GM18519 (cell line): ENCODE data around the gene DEFB108B.
"Not testable (repeated sequence)": the region's sequence is repeated elsewhere in the genome, so short reads cannot be mapped to it uniquely, and the experiment has no call there.

Experiments
- ATAC-seq: cut with Tn5 transposase; IDR thresholded peaks from one replicate; pipeline ENCODE4 v1.9.1; 2021; ENCODE audit warnings: mild to moderate bottlenecking, moderate library complexity; ENCODE audit not compliant: unreplicated experiment, low FRiP score

Gene DEFB108B

GRCh38 chr11:71832811-71833210 lies at the start of gene DEFB108B:
Gene DEFB108B, plus strand, starts transcription at chr11:71833200. Its CDS starts 0 bp downstream, at chr11:71833200.
- ATAC-seq, result not testable (repeated sequence)

GRCh38 chr11:71786114-71786847 lies 46.7 kb upstream of the DEFB108B start:
- ATAC-seq, result not testable (repeated sequence)

DNA sequence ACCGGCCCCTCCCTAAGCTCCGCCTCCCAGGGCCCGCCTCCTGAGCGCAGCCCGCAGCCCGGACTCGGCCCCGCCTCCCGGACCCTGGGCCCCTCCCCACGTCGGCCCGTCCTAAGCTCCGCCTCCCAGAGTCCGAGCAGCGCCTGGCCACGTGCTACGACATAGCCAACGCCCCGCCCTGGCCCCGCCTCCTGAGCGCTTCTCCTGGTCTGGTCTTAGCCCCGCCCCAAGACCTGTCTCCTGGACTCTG lies 46.2 kb upstream of the DEFB108B start:
- peak; percentile 67 for ATAC-seq

- peak; percentile 39 for ATAC-seq
Measured at GRCh38 chr11:71787098-71787823, 45.7 kb upstream of the DEFB108B start.

- not testable (repeated sequence) for ATAC-seq
Measured at GRCh38 chr11:71787824-71788454, 45.1 kb upstream of the DEFB108B start.

DNA sequence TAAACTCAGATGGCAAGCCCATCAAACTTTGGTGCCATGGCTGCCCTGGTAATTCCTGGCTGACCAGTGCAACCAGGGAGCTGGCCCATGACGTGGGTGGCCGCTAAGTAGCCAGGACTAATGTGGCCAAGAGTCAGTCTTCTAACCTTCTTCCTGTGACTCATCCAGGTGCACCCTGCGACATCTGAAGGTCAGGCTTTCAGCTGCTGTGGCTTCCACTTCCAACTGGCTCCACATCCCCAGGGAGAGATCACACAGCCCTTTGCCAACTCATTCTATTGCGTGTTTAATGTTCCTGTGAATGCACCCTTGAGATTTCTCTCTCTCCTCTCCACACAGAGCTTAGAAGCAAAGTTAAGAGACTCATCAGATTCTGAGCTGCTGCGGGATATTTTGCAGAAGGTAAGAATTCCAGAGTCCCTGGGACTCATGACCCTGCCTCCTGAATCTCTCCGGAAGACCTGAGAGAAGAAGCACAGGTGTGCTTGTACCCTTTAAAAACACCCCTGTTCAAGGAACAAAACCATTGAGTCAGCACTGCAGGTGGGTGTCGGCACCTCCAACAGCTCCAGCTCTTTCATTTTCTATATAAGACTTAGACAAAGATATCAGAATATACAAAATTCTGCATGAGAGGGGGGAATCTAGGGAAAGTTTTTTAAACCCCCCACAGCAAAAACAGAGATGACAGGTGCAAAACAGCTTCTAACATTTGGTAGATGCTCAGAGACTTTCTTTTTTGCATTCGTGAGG lies 43.4 kb upstream of the DEFB108B start:
- not testable (repeated sequence) for ATAC-seq

GRCh38 chr11:71791111-71791510 lies 41.9 kb upstream of the DEFB108B start:
- ATAC-seq, result not testable (repeated sequence)

- not testable (repeated sequence) for ATAC-seq
Measured at GRCh38 chr11:71792621-71793235, 40.3 kb upstream of the DEFB108B start.

- ATAC-seq, result not testable (repeated sequence)
Measured at GRCh38 chr11:71794386-71795040, 38.5 kb upstream of the DEFB108B start.

DNA sequence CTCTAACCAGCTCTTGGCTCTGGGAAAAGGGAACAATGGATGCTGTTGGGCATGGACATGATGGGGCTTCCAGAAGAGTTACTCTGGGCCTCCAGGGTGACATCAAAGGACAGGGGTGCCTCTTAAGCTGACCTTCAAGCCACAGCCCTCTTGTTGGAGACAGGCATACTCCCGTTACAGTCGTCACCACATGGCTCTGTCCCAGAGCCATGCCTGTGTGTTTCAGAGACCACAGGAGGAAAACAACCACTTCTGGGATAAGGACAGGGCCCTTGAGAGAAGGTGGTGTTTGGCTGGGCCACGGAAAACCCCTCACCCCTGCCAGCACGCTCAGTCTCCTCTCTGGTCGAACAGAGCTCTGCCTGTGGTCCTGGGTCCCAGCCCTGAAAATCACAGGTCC lies 37.8 kb upstream of the DEFB108B start:
- ATAC-seq, result not testable (repeated sequence)

DNA sequence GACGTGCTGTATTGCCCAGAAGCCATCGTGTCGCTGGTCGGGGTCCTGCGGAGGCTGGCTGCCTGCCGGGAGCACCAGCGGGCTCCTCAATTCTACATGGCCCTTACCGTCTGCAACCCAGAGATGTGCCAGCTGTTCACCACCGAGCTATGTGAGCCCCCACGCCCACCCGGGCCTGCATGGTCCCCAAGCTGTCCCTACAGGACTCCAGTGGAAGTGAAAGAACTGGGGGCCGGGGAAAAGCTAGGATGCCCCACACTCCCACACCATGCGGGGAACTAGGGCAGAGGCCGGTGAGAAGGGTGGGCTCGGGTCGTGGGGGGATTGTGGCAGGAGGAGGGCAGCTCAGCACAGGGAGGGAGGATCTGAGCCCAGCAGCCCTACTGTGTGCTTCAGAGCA lies 37.0 kb upstream of the DEFB108B start:
- not testable (repeated sequence) for ATAC-seq

DNA sequence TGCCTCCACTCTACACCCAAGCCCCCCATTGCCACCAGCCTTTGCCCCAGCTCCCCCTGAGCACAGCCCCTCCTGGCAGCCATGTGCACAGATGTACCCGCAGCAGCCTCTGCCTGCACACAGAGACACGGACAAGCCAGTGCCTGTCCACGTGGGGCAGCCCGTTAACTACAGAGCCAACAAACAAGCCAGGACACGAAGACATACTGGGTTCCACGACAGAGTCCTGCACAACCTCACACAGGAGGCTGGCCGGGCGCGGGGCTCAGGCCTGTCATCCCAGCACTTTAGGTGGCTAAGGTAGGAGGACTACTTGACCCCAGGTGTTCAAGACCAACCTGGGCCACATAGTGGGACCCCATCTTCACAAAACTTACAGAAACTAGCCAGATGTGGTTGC lies 36.2 kb upstream of the DEFB108B start:
- not testable (repeated sequence) for ATAC-seq

DNA sequence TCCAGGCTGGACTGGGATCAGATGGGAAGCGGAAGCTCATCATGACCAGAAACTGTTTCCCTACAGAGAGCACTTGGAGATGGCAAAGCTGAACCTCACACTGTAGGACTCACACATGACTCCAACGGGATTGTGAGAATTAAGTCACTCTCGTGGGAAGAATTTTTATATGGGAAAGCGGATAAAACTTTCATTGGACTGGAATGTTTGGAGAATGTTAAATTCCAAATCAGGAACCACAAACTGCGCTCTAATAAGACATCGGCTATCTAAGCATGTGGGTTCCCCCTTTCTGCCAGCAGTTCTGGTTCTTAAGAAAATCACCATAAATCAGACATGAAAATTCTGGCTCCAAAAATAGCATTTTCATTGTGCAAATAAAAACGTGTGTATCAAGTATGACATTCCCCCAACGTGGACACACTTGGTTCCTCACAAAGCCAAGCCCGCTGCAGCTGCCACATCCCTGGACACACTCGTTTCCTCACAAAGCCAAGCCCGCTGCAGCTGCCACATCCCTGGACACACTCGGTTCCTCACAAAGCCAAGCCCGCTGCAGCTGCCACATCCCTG lies 33.4 kb upstream of the DEFB108B start:
- not testable (repeated sequence) for ATAC-seq

DNA sequence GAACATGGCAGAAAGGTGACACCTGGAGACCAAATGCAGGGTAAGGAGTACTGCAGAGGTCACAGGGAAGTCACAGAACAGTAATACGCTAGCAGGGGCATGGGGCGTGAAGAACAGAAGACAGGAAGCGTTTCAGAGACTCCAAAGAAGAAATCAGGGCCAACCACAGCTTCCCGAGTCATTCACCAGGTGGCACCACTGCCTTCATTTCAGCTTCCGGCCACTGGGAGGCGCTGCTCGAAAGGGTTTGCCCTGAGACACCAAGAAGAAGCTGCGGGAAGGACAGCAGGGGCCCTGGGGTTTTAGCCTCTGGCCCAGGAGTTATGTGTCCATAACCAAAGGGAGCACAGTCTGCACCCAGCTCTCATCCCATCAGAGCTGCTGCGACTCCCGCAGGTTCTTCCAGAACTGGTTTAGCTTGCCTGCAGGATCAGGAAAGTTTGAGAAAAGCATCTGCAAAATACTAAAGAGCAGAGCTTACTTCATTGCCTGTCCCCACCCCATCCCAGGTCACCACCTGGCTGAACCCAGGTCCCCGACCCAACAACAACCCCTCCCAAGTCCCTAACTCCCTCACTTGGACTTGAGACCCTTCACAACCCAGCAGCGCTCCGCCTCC lies 32.6 kb upstream of the DEFB108B start:
- ATAC-seq, result not testable (repeated sequence)

DNA sequence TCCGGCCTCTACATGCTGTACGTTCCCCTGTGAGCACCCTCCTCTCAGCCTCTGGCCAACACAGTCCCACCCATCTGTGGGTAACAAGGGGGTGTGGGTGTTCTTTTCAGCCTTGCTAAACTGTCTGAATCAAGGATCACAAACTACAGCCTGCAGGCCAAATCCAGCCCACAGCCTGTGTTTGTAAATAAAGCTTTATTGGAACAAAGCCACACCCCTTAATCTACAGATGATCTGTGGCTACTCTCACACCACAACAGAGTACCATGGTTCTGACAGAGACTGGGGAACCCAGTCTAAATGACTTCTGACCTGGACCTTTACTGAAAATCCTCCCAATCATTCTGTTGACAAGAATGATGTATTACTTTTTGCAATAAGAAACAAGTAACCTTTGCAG lies 32.0 kb upstream of the DEFB108B start:
- not testable (repeated sequence) for ATAC-seq

DNA sequence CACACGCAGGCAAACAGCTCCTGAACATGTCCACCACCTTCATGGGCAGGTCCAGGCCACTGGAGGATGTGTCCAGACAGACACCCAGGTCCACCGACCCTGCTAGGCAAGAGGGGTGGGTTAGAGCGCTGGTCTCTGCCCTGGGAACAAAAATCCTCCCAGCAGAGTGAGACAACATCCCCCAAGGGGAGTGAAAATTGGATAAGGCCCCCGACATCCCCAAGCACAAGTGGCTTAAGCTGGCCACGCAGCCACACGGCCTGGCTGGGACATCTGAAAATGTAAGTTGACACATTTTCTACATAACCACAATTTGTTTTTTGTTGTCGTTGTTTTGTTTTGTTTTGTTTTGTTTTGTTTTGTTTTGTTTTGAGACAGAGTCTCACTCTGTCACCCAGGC lies 30.1 kb upstream of the DEFB108B start:
- ATAC-seq, result not testable (repeated sequence)

GRCh38 chr11:71804158-71804947 lies 28.6 kb upstream of the DEFB108B start:
- ATAC-seq, result not testable (repeated sequence)

DNA sequence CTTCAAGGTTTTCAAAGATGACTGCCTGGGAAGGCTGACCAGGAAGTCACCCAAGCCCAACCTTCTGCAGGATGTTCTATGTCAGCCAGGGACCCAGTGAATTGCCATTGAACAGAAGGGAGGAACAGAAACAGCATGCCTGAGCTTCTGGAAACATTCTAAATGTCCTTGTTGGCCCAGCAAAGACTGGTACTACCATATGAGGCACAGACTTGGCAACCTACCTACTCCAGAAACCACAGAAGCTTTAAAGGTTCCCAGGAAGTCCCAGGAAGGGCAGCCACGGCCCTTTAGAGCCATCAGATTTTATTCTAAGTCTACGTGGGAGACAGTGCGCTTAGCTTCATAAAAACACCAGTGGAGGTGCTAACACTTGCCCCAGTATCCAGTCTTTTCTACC lies 20.5 kb upstream of the DEFB108B start:
- not testable (repeated sequence) for ATAC-seq
